GM21381 (cell line): ENCODE data around the gene CDK14.
"Not testable (repeated sequence)": the region's sequence is repeated elsewhere in the genome, so short reads cannot be mapped to it uniquely, and the experiment has no call there.

ENCODE experiments used
- ATAC-seq: cut with Tn5 transposase; IDR thresholded peaks from one replicate; pipeline ENCODE4 v1.9.1; 2021; ENCODE audit warnings: mild to moderate bottlenecking, moderate library complexity; ENCODE audit not compliant: unreplicated experiment

Gene CDK14

DNA sequence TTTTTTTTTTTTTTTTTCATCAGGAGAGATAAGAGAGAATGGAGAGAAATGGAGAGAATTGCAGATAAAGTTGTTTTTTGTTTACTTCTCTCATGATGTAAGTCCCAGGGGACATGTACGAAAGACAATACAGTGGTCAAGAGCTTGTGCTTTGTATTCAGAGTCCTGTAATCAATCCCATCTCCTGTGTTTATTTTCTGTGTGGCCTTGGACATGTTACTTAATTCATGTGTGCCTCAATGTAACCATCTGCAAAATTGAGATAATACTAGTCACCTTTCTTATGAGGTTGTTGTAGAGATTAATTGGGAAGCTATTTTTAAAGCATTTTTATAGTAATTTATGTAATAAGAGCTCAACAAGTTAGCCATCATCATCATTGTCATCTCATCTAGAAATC, 117.5 kb downstream of the CDK14 start:
- no peak for ATAC-seq

GRCh38 chr7:90715067-90715466, 118.9 kb downstream of the CDK14 start:
- peak; percentile 50 for ATAC-seq

DNA sequence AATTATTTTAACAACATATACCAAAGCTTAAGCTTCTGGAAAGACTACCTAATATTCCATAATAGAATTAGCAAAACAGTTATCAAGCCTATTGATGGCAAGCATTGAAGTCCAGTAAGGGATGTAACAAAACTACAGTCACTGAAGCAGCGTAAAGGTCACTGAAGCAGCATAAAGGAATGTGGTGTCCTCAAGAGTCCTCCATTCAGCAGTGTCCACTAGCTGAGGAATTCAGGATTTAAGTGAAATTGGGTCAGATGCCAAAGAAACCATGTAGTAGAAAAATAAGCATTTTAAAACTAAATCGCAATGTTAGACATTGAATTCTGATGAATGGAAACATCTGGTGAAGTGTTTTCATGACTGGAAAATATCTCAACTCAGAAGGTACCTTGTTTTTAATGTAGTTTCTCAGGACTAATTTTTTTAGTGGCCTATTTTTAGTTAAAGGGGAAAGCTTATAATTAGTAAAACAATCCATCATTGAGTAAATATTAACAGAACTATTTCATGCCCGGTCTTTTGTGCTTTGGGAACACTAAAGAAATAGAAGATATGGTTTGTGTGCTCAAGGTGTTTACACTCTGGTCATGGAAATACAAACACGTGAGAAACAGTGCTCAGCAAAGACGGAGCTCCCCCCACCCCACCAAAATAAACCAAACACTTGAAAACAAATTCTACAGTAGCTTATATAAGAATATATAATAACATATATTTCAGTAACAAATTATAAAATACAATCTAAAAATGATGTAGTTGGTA, 121.4 kb downstream of the CDK14 start:
- no peak for ATAC-seq

- ATAC-seq, result no peak
These were observed 123.0 kb downstream of the CDK14 start for GRCh38 chr7:90719155-90719554.

DNA sequence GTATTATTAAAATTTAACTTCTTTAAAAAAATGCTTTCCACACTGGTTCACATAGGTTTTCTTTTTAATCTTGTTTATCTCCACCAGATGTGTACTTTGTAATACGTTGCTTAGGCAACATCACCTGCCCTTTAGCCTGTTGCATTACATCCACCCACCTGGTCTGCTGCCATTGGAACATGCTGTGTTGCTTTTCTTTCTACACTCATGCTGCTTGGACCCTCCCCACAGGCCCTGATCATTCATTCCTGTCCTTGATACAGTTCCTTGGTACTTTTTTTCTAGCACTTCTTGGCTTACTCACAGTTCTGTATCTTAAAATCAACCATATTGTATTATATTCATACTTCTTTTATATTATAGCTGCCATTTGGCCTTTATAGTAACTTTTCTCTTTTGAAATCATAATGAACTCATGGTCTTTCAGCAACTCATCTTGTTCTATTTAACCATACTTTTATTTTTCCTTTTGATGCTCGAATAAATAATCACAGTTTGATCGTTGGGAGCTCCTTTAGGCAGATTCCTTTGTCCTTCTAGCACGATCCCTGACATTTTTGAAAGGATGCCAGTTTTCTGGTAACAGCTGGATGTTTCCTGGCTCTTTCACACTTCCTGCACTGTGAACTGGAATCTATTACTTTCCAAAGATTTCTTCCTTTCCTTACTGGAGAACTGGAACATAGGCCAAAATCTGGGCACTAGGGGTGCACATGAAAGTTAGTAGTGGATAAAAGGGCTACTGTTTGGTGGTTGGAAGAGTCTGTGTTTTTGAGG, 125.1 kb downstream of the CDK14 start:
- ATAC-seq, result no peak

DNA sequence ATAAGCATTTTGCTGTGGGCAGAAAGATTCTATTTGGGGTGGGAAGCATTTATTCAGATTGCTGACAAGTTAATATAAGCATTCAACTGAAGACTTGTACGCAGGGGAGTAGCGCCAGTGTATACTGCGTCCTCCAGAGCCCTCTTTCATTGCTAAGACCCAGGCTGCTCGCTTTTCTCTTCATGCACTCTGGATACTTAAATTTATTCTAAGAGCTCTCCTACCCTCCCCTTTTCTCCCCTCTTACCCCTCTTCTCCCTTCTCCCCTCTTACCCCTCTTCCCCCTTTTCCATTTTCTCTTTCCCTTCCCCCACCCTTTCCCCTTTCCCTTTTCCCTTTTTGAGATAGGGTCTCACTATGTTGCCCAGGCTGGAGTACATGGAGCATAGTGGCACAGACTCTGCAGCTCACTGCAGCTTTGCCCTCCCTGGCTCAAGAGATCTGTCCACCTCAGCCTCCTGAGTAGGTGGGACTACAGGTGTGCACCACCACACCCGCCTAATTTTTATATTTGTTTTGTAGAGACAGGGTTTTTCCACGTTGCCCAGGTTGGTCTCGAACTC, 125.8 kb downstream of the CDK14 start:
- ATAC-seq, result no peak

DNA sequence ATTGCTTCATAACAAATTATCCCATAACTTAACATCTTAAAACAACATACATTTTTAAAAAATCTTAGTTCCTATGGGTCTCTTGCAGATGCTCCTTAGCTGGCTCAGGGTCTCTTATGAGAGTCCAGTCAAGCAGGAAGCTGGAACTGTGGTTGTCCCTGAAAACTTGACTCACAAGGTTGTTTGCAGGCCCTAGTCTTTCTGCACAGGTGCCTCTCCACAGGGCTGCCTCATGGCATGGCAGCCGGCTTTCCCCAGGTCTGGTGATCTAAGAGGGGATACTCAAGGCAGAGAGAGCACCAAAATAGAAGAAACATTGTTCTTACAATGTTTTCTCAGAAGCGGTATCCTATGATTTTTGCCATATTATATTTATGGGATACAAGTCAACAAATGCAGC, 127.1 kb downstream of the CDK14 start:
- no peak for ATAC-seq

GRCh38 chr7:90723866-90724265, 127.7 kb downstream of the CDK14 start:
- no peak for ATAC-seq

GRCh38 chr7:90726120-90726519, 130.0 kb downstream of the CDK14 start:
- ATAC-seq, result peak; percentile 42

DNA sequence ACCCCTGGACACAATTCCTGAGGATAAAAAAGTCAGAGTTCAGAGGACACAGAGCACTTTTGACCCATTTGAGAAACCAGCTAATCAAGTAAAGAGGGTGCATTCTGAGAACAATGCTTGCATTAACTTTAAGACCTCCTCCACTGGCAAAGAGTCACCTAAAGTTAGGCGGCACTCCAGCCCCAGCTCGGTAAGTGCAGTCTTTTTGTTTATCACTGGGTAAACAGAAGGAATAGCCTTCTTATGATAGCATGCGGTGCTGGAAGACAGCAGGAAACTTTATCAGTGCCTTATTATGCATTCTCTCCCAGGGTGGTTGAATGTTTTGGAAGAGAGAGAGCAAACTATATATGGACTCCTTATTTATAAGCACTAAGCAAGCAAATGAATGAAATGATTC, 130.5 kb downstream of the CDK14 start:
- peak; percentile 10 for ATAC-seq

DNA sequence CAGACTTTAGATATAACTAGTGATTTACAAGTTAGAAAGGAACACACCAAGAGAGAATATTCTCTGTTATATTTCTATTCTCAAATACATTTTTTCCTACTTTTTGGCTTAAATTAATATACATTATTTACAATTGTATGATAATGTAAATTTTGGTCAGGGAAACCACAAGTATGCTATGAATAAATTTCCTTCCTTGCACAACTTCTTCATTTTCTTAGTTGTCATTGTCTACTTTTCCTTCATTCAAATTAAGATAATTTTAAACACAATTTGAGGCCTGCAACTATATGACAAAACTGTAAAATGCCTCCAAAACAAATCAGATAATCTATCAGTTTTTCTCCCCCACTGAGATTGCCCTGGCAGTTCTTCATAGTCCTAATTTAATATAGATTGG, 131.3 kb downstream of the CDK14 start:
- ATAC-seq, result no peak

DNA sequence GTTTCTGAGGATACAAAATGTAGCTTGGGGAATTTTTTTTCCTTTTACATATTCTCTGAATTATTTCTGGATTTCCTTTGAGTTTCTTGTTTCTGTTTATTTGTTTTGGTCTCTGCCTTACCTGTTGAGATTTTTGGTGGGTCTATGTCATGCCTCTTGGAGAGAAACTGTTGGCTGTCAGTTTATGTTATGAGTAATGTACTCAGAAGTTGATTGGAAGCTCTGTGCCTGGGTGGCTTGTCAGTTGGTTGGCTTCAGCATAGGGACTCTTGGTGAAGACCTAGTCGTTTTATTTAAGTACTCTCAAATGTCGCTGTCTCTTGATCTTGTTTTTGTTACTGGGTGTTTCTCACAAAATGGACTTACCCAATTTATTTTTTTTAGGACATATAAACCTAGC, 132.4 kb downstream of the CDK14 start:
- peak; percentile 62 for ATAC-seq

DNA sequence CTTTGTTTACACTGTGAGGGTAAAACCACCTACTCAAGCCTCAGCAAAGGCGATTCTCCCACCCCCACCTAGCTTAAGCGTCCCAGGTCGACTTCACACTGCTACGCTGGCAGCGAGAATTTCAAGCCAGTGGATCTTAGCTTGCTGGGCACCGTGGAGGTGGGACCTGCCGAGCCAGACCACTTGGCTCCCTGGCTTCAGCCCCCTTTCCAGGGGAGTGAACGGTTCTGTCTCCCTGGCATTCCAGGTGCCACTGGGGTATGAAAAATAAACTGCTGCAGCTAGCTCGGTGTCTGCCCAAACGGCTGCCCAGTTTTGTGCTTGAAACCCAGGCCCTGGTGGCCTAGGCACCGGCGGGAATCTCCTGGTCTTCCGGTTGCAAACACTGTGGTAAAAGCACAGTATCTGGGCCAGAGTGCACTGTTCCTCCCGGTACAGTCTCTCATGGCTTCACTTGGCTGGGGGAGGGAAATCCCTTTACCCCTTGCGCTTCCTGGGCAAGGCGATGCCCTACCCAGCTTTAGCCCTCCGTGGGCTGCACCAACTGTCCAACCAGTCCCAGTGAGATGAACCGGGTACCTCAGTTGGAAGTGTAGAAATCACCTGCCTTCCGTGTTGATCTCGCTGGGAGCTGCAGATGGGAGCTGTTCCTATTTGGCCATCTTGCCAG, 139.6 kb downstream of the CDK14 start:
- ATAC-seq, result not testable (repeated sequence)

DNA sequence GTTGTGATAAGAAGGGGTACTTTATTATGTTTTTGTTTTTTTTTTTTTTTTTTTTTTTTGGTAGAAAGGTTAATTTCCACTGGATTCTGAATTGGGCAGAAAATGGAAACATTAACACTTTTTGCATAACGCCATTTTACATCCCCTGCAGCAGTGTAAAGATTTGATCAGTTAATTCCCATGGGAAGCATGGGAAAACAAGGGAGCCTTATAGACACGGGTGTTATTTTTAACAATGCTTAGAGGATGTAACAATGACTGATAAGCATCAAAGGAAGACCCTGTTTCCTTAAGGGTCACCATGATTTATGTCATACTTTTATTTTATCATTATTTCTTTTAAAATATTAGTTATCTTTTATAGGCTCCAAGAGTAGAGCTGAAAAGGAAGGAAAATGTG, 140.2 kb downstream of the CDK14 start:
- ATAC-seq, result no peak

DNA sequence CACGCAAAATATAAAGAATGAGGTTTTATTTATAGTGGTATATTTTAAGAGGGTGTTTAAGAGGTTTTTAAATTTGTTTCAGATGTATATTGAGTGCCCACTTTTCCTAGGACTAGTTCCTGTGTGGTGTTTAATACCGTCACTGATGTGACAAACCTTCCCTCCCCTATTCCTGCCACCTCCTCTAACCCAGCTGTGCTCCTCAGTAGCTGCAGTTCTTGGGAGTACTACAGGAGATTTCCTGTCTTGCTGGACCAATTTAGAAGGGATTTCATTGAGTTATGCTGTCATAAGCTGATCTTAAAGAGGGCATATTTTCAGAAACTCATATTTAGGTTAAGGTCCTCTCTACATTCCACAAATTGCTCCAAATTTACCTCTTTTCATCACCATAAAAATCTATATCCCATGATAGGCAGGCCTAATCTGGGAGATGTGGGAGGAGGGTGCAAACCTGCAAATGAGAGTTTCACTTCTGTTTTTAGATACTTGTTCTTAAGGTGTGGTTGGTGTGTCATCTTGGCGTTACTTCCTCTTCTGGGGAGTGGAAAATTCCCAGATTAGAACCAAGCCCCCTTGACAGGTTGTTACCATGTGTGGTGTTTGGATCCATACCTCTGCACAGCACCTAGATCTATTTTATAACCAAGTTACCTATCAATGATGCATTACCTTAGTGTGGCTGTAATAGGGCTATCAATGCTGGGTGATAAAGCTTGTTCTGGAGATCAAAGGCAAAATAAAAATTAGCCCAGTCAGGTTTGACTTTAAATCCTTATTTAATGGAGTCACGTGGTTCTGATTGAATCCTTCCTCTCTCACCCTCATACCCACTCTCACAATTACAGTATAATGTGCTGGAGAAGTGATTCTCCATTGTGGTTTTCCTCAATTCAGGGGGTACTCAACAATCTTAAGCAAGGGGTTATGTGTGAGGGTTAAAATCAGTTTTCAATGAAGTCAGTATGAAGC, 141.1 kb downstream of the CDK14 start:
- peak; percentile 89 for ATAC-seq

DNA sequence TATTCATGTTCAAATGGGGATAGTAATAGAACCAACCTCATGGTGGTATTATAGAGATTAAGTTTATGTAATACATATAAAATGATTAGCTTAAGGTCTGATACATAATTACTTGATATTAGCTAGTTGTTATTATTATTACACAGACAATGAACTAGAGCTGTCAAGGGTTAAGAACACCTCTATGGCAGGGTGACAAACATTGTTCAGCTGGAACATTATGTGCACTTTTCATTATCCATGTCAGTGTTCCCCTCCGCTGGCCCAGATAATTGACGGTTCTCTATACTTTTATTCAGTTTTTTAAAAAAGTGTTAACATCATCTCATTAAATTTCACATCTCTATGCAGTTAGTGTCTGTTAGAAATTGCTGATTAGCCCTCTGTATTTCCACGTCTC, 142.1 kb downstream of the CDK14 start:
- ATAC-seq, result no peak

- no peak for ATAC-seq
These were observed 143.6 kb downstream of the CDK14 start for GRCh38 chr7:90739716-90740115.

GRCh38 chr7:90740386-90740785, 144.3 kb downstream of the CDK14 start:
- ATAC-seq, result no peak

DNA sequence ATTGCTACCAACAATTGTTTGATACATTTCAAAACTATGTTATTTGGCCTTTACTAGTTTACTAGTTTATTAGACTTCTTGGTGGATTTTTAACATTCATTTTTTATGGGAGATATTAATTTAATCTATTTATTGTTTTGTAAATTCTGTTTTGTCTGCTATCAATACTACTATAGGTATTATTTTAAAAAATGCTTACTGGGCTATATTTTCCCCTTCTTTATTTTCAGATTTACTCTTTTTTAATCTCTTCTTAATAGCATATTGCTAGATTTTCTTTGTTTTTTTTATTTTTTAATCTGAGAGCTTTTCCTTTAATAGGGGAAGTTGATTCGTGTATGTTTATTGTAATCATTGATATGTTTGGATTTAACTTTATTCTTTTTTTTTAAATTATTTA, 147.5 kb downstream of the CDK14 start:
- ATAC-seq, result no peak

DNA sequence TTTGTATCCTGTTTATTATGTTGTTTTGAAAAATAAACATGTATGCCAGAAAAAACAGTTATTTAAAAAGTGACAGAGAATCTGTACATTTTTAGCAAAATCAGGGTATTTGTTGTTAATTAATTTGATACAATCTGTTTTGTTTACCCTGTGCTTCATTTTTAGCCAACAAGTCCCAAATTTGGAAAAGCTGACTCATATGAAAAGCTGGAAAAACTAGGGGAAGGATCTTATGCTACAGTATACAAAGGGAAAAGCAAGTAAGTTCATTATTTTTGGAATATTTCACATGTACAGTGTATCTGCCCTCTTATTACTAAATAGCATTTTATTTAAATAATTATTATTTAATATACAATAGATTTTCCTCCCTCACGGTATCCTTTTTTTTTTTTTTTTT, 151.4 kb downstream of the CDK14 start:
- ATAC-seq, result no peak
